HG02840 (cell line): ENCODE measurements around the gene PSMD6.

Experiments
- ATAC-seq: cut with Tn5 transposase; IDR thresholded peaks from one replicate; pipeline ENCODE4 v1.9.1; 2021; ENCODE audit warnings: mild to moderate bottlenecking, moderate library complexity, moderate number of reproducible peaks; ENCODE audit not compliant: unreplicated experiment, low FRiP score

PSMD6 gene

DNA sequence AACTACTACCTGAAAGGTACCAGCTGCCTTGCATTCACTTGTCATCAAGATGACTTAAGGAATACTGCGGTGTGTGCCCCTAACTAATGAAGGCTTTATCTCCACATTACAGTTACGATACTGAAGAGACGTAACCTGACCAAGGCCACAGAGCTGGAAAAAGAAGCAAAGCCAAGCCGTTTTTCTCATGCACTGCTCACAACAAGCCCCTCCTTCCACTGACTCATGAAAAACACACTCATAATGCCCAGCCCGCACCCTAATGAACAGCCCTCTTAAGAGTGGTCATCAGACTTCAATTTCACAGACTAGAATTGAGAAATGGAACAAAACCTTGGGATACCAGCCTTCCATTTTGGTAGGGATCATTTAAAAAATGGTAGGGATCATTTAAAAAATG is 11.6 kb downstream of the PSMD6 start:
- ATAC-seq = no peak

DNA sequence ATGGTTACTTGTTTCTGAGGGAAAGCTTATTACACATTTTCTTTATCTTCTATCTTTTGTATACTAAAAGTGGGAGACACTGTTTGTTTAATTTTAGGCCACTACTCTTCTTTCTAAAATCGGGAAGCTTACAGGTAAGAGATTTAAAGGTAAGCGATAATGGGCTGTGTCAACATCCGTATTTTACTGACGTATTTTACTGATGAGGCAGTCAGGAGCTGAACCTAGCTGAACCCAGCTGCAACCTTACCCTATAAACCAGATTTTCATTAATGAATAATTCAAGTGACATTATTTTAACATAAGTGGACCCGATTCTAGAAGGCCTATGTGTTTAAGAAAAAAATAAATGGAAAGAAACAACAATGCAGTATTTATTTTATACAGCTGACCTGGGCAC is 13.1 kb downstream of the PSMD6 start:
- ATAC-seq = no peak

DNA sequence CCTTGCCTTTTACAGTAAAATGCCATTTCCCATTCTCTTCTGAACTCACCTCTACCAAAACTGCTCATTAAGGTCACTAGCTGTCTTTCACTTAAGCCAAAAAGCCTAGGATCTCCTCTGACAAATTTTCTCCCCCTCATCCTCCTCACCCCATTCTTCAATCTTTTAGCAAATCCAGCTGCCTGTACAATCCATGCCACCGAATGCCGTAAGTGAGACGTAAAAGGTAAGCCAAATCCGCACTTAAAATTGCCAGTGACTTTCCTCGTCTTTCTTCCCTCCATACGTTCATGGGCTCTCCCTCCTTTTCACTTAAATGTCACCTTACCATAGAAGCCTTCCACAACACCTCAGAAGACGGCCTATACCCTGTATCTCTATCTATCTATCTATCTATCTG is 13.8 kb downstream of the PSMD6 start:
- ATAC-seq = no peak

DNA sequence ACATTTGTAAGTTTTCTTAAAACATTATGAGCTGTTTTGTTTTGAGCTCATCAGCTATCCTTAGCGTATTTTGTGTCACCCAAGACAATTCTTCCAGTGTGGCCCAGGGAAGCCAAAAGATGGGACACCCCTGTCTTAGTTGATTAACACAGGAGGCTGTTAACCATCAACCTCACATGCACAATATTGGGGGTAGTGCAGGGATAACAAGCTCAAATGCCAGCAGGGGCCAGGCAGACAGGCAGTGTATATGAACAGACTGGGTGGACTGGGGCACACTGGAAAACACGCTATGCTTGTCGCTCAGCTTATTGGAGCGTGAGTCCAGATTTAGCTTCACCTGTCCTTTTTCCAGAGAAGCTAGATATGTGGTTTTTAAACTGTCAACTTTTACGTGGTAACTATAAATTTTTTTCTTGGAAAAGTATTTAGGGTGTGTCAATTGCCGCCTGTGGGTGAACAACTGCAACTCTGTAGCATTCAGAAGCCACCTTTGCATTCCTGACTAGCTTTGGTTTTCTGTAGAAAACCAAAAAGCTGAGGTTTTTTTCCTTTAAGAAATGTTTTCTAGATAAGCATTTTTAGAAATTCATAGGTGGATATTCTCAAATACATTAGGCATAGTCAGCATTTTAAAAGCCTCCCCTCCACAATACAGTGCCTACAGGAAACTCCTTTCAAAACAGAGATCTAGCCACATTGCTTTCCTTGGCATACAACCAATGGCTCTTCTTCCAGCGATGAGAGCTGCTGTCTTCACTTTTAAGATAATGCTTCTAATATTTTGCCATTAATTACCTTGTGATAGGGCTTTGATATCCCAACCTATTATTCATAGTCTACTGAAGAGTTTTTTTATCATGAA is 14.6 kb downstream of the PSMD6 start:
- no peak for ATAC-seq

DNA sequence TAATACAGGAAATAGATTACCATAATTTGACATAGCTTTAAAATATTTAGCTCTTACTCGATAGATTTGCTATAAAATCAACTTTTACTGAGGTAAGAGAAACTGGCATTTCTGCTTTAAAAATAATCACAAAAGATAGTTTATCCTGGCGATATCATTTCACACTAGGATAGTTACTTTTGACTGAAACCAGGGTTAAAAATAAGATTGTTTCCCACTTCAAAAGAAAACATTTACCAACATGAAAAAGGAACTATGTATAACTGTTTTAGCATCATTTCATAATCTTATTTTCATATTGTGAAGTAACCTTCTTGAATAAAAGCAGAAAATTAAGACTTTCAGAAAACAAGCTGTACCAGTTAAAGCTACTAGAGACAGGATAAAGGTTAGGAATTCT is 15.3 kb downstream of the PSMD6 start:
- no peak for ATAC-seq

DNA sequence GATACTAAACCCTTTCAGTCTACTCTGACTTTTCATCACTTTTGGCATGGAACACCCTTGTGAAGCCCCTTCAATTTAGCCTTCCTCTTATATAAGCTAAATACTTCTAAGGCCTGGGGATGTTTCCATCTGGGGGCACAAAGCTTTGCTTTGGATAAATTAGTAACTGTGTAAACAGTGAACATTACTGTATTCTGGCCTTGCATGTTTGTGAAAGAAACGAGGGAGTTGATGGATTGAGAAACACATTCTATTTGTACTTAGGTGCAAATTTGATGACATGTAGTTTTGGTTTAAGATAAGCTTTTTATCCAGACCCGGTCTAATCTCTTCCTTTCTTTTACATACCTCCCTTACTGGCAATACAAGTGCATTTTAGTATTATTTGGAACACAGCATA is 19.7 kb downstream of the PSMD6 start:
- no peak for ATAC-seq

DNA sequence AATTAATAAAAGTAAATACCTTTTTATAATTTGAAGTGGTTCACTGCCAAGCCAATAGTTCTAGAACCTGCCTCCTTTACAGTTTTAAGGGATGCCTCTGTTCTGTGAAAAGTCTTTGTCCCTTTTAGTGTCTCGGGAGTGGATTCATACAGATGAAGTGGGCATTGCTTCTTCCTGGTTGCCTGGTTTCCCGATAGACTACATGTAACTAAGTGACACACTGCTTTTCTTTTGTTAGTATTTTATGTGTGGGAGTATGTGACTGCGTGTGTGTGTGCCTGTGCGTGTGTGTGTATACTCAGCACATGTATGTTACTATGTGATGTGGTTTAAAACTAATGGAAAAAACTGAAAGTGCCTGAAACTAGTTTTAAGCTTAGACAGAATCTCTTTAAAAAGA is 21.1 kb downstream of the PSMD6 start:
- no peak for ATAC-seq

DNA sequence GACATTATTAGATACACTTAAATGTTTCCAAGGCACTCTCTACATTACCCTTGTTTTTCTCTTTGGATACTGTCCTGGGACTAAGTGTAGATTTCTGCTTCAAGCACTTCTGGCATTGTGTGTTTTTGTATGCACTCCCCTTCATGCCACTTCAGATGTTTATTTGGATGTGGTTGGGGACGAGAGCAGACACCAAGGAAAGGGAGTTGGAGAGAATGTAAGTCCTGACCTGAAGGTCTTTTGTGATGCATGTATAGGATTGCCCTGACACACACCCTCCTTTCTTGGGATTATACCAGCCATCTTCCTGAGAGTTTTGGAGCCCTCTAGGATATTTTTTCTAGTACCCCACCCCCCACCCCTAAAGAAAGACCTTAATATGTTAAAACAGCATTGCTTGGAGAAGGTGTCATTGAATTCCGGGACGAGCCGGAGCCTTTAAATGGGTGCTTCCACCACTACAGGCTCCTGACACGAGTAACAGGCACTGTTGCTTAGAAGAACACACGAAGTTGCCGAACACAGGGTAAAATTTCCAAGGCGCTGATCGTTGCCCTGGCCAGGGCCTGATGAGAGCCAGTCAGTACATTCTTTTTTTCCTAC is 22.7 kb downstream of the PSMD6 start:
- no peak for ATAC-seq

DNA sequence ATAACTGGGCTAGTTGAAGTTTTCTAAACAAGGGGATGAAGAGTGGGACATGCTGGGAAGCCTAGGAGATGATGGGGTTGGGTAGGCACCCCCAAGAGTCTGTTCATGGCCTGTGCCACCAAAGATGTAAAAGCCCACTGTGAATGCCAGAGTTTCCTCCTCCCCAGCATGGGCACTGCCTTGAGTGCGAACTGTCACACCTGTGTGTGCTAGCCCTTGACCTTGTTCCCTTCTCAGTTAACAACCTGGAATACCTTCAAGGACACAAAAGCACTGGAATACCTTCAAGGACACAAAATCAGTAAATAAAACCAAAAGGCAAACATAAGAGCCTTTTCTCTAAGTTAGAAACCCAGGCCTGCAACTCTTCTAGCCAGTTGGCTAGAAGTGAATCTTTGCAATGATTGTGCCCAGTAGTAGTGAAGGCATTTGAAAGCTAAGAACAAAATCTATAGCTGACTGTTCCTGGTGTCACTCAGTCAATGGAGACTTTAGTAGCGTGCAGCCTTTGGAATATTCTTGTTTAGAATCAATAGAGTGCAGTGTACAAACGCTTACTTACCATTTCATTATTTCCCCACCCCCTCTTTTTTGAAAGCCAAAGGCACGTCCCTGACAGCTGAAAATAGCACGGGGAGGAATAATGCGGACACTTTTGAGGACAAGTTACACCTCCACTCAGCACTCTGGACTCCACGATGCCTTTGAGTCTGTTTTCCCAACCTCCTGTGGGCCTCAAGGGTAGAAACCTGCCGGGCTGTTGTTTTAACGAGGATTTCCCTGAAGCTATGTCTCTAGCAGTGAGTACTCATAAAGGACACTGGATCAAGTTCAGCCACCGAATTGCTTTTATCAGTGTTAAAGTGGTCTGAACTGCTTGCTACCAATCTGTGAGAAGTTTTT is 24.2 kb downstream of the PSMD6 start:
- ATAC-seq = no peak

DNA sequence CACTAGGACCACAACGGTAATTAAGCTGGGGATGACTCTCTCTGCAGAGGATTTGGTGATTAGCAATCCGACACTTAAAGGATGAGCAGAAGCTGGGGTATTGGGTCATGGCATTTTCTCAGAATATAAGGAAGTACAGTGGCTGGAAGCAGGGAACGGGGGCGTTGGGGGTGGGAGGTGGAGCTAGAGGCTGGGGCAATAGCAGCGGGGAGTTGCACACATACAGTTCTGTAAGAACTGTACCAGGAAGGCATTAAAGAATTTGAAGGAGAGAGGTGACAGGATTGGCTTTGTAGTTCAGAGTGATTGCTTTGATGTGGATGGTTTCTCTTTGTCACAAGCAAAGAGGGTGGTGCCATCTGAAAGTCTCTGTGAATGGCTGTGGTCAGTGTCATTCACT is 28.2 kb downstream of the PSMD6 start:
- ATAC-seq = no peak

DNA sequence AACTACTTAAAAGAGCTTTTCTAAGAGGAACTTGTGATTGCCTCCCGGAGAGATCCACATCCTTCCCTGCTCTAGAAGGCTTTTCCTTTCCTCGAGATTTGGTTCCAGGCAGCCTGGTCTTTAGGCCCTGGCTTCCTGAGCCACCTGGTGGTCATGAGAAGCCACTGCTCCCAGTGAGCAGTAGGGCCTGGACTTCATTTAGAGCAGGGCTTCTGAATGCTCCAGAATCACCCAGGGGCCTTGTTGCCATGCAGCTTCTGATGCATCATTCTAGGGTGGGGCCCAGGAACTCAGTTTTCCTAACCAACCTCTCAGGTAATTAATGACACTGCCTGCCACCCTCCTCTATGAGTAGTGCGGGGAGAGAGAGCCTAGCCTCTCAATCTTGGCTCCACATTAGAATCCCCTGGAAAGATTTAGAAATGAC is 29.6 kb downstream of the PSMD6 start:
- ATAC-seq = no peak

DNA sequence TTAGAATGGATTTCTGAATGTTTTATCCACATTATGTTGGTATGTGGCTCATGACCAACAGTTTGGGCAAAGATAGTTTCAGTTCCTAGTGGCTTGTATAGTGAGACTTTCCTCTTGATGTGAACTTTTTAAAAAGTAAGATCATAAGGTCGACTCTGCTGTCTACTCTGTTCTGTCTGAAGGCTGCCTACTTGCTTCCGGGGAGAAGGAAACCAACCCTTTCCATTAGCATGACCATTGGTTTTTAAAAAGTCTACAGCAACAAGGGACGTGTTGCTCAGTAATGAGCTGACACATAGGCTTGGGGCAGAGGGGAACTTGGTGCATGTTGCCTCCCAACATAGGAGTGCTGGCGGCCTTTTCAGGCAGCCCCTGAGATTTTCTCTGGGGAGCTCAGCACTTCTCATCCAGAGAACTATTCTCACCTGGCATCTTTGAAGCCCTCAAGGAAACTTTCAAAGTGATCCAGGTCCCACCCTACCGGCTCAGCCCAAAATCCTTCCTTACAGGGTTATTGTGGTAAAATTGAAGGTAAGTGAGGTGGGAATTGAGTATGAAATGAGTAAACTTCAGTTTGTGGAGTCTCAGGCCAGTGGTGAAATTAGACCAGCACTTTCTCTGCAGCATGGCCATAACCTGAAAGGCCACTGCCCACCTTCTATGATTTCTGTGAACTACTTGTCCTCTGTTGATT is 30.6 kb downstream of the PSMD6 start:
- ATAC-seq = no peak

DNA sequence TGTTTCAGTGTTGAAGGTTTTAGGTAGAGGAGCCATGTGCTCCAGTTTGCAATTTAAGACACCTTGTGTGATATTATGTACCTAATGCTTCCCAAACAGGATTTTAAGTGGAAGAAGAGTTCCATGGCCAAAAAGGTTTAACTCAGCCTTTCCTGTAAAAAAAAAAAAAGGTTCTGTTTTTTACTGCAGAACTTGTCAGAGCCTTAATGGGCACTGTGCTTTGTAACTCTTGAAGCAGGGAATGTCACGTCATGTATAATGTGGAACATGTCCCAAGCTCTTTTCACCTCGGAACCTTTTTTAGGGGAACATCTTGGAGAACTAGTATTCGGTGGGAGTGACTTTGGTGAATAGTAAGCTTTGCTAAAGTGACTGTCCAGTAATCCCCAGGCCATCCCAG is 31.6 kb downstream of the PSMD6 start:
- no peak for ATAC-seq

DNA sequence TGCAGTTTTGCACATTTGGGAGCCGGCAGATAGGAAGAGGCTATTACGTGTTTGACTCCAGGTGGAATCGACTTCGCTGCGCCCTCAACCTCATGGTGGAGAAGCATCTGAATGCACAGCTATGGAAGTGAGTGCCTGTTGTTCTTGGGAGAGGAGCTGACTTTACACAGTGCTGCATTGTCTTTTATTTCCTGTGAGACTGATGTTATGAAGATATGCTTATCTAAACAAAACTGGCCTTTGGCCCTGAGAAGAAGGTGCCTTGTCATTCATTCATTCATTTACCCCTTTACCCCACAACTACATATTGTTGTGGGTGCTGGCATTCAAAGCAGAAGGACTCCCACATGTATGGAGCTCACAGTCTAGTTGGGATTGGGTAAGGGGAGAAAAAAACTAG is 32.6 kb downstream of the PSMD6 start:
- no peak for ATAC-seq

DNA sequence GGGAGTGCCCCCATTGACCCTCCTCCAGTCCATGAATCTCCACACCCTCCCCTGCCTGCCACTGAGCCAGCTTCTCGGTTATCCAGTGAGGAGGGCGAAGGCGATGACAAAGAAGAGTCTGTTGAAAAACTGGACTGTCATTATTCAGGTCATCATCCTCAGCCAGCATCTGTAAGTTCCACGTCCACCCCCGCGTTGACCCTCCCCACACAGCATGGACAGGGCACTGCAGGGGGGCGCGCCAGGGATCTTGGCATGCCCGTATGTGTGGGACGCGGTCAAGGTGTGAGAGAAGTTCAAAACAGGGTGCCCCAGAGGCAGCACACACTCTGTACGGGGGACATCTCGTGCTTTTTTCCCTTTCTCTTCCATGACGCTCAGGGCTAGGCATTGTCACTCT is 33.1 kb downstream of the PSMD6 start:
- ATAC-seq = no peak

DNA sequence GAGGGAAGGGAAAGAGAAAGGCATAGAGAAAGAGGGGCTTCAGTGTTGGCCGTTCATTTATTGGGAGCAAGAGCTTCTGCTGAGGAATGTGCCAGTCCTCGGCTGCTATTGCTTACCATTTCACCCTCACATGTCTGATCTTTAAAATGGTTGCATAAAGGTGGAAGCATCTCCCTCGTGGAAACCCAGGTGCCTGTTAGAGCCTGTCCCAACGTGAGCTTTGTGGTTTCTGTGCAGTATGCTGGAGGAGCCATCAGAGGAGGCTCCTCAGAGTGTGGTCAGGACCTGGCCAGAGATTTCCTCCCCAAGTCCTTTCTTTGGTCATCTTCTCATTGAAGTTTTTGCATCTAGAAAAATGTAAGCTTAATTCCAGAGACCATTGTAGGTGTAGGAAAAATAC is 34.4 kb downstream of the PSMD6 start:
- no peak for ATAC-seq

DNA sequence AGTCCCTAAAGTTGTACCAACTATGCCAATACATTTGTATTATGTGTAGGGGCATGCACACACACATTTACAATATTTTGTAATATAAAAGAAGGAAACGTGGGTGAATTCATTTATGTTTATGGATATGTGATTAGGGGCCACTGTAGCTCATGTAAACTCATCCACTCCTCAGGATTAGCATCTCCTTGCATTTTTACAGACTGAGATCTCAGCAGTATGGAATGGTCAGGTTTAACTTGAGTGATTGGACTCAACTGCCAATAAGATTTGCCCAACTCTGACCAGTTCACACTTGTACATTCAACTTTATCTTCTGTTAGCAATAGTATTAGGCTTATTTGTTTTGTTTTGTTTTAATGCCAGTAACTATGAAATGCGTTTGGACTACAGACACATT is 36.5 kb downstream of the PSMD6 start:
- ATAC-seq = no peak

DNA sequence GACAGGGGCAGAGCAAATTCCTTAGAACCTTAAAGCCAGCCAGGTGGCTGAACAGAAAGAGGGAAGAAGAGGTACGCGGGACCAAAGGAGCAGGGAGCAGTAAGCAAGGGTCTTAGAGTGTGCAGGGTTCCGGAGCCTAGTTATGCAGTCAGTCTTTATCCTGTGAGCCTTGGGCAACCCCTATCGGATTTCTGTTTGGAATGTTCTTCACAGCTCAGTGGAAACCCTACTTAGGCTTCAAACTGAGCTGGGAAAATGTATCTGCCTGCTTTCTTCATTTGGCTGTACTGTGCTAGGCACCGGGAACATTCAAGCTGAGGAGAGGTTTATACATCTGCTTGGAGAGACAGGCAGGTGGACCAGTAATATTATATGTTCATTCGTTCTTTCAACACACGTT is 37.1 kb downstream of the PSMD6 start:
- ATAC-seq = no peak

DNA sequence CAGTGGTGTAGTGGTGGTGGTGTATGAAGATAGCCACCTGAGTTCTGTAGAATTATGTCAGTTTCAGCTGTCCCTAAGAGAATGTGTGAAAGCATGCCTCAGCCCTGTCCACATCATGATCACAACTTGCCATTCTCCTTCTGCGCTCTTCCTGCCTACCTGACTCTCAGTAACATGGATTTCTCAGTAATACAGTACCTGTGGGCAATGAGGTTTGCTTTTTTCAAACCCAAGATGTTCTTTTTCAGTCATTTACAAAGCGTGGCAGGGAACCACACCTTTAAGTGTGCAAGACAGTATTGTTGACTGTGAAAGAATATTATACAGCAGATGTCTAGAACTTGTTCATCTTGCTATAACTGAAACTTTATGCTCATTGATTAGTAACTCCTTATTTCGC is 38.9 kb downstream of the PSMD6 start:
- no peak for ATAC-seq

DNA sequence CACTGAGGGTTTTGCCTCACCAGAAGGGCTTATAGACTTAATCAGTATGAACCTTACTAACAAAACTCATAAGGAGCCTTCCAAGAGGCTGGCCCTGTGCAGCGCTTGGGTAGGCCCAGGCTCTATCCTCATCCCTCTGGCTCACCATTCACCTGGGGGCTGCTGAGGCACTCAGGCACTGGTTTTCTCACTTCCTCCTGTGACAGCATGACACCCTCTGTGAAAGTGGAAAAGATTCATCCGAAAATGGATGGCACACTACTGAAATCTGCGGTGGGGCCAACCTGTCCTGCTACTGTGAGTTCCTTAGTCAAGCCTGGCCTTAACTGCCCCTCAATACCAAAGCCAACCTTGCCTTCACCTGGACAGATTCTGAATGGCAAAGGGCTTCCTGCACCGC is 41.3 kb downstream of the PSMD6 start:
- ATAC-seq = no peak
